ENCODE data around the gene GORASP1. TPM values are rescaled to one million over a fixed set of nuclear protein-coding genes. Genes with fewer than 3 reads are reported as not detected.

GORASP1 gene
- total RNA-seq, 1 donor from 2014 or later: 52.8 TPM

DNA sequence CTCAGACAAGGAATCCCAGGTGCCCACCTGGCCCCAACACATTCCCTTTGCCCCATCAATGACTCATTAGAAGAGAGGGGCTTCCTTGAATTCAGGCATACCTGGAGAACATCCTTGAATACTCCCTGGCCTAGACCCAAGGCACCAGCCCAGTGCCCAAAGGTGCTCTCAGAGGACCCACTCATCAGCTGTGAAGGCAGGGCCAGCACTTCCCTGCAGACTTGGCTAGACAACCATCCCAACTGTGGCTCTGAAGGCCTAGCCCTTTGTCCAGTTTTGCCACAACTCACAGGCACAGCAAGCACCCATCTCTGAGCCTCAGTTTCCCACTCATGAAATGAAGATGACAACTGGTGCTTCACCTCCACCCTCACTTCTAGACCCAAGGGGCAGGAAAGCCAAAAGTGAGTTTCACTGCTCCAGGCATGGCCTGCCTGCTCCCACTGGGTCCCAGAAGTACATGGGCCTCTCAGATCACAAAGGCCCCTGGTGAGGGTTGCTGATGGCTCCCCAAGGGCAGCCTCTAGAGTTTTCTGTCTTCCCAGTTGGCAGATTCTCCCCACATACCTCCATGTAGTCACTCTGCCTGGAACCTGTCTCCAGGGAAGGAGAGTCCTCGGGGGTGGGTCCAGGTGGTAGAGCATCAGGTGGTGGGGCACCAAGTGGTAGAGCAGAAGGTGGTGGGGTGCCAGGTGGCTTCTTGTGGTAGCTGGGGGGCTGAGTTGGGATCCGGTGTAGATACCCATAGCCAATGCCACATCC, 7.5 kb downstream of the GORASP1 start:
- no peak for DNase-seq (ENCODE audit: low spot score)
- Mint-ChIP-seq H3K9me3 (ENCODE audit: low read depth) (no peaks in the 10 kb centered on the region), H3K4me3 (ENCODE audit: unreplicated experiment) (no peak overlapping the region), H3K27ac (ENCODE audit: unreplicated experiment) (no peak overlapping the region), H3K36me3 (ENCODE audit: low read depth) (peaks cover 10% of the 10 kb centered on the region), H3K4me1 (ENCODE audit: low read depth) (peaks cover 32% of the 10 kb centered on the region), H3K27me3 (ENCODE audit: low read depth) (no peaks in the 10 kb centered on the region)
- TF ChIP-seq, protein P1, sequence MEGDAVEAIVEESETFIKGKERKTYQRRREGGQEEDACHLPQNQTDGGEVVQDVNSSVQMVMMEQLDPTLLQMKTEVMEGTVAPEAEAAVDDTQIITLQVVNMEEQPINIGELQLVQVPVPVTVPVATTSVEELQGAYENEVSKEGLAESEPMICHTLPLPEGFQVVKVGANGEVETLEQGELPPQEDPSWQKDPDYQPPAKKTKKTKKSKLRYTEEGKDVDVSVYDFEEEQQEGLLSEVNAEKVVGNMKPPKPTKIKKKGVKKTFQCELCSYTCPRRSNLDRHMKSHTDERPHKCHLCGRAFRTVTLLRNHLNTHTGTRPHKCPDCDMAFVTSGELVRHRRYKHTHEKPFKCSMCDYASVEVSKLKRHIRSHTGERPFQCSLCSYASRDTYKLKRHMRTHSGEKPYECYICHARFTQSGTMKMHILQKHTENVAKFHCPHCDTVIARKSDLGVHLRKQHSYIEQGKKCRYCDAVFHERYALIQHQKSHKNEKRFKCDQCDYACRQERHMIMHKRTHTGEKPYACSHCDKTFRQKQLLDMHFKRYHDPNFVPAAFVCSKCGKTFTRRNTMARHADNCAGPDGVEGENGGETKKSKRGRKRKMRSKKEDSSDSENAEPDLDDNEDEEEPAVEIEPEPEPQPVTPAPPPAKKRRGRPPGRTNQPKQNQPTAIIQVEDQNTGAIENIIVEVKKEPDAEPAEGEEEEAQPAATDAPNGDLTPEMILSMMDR (IDR thresholded peaks at IDR 0.05): no peak

DNA sequence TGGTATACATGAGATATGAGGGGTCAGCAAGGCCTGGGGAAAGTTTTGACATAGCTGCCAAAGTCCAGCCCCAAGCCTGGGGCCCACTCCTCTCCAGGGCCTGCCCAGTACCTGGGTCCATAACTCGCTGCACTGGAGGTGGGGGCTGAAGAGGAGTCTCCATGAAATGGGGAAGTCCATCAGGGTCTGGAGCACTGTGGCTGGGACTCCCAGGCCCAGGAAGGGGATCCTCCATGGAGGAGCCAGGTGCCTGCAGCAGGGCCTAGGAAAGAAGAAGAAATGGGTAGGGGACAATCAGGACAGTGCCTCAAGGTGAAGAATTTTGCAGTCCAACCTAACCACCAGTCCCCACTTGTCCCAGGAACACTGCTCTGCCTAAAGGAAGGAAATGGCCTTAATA, 8.2 kb downstream of the GORASP1 start:
- Mint-ChIP-seq H3K36me3 (ENCODE audit: low read depth) (peaks cover 14% of the 10 kb centered on the region), H3K9me3 (ENCODE audit: low read depth) (no peaks in the 10 kb centered on the region), H3K27me3 (ENCODE audit: low read depth) (no peaks in the 10 kb centered on the region), H3K4me1 (ENCODE audit: low read depth) (peaks cover 27% of the 10 kb centered on the region), H3K4me3 (ENCODE audit: unreplicated experiment) (no peak overlapping the region), H3K27ac (ENCODE audit: unreplicated experiment) (no peak overlapping the region)
- TF ChIP-seq, protein P1 (IDR thresholded peaks at IDR 0.05): no peak
- no peak for DNase-seq (ENCODE audit: low spot score)

DNA sequence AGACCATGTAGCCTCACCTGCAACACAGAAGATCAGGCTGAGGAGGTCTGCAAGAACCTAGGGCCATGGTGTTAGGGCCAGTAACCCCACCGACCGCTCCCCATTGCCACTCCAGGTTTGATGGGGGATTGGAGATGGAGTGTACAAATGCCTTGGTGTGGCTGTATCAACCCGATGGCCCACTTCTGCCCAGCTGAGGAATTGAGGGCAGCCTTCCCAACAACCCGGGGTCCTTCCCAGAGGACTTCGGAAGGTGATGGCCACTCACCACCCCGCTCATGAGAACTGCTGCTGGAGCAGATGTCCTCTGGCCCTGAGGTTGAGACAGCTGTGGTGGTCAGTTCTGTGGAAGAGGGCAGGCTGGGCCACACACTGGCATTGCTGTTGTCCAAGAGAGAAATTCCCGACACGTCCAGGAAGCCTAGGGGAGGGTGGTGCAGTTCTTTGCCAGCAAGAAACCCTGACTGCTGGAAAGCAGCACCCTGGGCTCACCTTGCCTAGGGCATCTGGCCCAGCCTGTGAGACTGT, 8.9 kb downstream of the GORASP1 start:
- Mint-ChIP-seq H3K4me1 (ENCODE audit: low read depth) (peaks cover 22% of the 10 kb centered on the region), H3K36me3 (ENCODE audit: low read depth) (peaks cover 19% of the 10 kb centered on the region), H3K27me3 (ENCODE audit: low read depth) (no peaks in the 10 kb centered on the region), H3K9me3 (ENCODE audit: low read depth) (no peaks in the 10 kb centered on the region), H3K27ac (ENCODE audit: unreplicated experiment) (no peak overlapping the region), H3K4me3 (ENCODE audit: unreplicated experiment) (no peak overlapping the region)
- TF ChIP-seq, protein P1 (IDR thresholded peaks at IDR 0.05): no peak
- DNase-seq (ENCODE audit: low spot score): no peak

DNA sequence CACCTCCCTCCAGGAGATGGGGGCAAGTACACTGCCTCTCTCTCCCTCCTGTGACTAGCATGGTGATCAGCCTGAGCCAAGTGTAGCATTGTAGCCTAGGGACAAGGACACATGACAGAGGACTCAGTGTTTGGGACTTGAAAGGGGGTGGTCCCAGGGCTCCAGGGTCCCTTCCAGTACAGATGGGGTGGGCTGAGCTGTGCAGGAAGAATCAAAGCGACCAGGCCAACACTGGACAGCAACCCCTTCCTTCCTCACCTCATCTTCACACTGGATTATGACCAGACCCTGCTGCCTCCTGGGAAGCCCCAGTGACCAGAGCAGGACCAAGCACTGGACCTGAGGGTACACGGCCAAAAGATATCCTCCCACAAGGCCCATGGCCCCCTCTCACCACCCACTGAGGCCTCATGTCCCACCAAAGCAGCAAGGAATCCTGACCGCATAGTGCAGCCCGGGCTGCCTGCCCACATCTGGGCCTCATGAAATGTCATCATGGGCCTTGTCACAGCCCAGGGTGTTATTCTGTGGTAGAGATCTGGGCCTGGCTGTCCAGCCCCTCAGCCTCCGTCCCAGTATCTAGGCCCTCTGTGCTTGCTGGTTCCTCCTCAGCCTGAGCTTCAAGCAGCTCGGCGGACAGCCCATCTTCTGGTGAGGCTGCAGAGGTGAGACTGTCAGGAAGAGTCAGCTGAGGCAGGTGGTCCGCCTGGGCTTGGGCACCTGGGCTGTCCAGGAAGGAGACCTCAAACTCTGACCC, 9.5 kb downstream of the GORASP1 start:
- TF ChIP-seq, protein P1 (IDR thresholded peaks at IDR 0.05): no peak
- DNase-seq (ENCODE audit: low spot score): no peak
- Mint-ChIP-seq H3K36me3 (ENCODE audit: low read depth) (peaks cover 19% of the 10 kb centered on the region), H3K4me3 (ENCODE audit: unreplicated experiment) (no peak overlapping the region), H3K4me1 (ENCODE audit: low read depth) (peaks cover 15% of the 10 kb centered on the region), H3K27me3 (ENCODE audit: low read depth) (no peaks in the 10 kb centered on the region), H3K9me3 (ENCODE audit: low read depth) (no peaks in the 10 kb centered on the region), H3K27ac (ENCODE audit: unreplicated experiment) (no peak overlapping the region)

DNA sequence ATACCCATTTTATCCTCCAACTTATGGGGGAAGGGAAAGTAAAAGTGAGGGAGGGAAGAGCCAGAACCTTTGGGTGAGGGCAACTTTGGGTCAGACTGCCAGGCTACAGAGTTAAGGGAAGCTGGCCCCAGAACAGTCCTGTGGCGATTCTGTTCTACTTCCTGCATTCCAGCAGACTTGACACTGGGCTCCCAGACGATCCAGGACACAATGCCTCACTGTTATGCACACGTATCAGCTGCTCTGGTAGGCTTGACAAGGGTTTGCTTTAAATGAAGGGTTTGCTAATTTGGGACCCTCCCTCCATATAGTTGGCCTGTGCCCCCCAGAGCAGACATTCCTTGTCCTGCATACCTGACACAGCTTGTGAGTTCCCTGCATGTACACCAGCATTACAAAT, 10.7 kb downstream of the GORASP1 start:
- no peak for DNase-seq (ENCODE audit: low spot score)
- TF ChIP-seq, protein P1 (IDR thresholded peaks at IDR 0.05): no peak
- Mint-ChIP-seq H3K4me3 (ENCODE audit: unreplicated experiment) (no peak overlapping the region), H3K36me3 (ENCODE audit: low read depth) (peaks cover 25% of the 10 kb centered on the region), H3K27ac (ENCODE audit: unreplicated experiment) (peak overlapping the region; percentile 82), H3K9me3 (ENCODE audit: low read depth) (no peaks in the 10 kb centered on the region), H3K4me1 (ENCODE audit: low read depth) (peaks cover 10% of the 10 kb centered on the region), H3K27me3 (ENCODE audit: low read depth) (no peaks in the 10 kb centered on the region)
